IMR-90 (cell line): ENCODE measurements around the gene PLCG2. TPM values are rescaled to one million over a fixed set of nuclear protein-coding genes. Genes with fewer than 3 reads are reported as not detected.

Source experiments
- ATAC-seq: fragments of 200-7000 bp; cut with Tn5 transposase; 2 replicates; pipeline ENCODE4 v1.9.1; 2020; ENCODE audit warnings: low read depth, mild to moderate bottlenecking, moderate library complexity
- BruUV-seq: library from RNA; stranded (reverse); fragments of 400-500 nt; replicated peaks from 2 replicates; lab custom pipeline; 2021; lab: Mats Ljungman, UMichigan
- CTCF ChIA-PET: fragments of 300-600 bp; formaldehyde crosslinking; extraction: SDS; loops from one replicate; lab custom pipeline; 2021; ENCODE audit warnings: antibody characterized with exemption; lab: Yijun Ruan, JAX
- POLR2A ChIA-PET: fragments of 300-600 bp; sonication (Branson Sonifier 250); formaldehyde crosslinking; loops from one replicate; lab custom pipeline; 2022; ENCODE audit warnings: antibody characterized with exemption; ENCODE audit not compliant: unreplicated experiment; lab: Charles Lee
- DNase-seq: peaks from one replicate; pipeline ENCODE4 v3.0.0; 2013
- H2AFZ ChIP-seq: replicated peaks from 2 replicates; pipeline ENCODE3; 2013; ENCODE audit warnings: low read length, mild to moderate bottlenecking; ENCODE audit not compliant: poor library complexity
- H2AK5ac ChIP-seq: 2 replicates; pipeline ENCODE4 v1.6.1; 2013; ENCODE audit warnings: low read depth, low read length, inconsistent platforms
- H2AK9ac ChIP-seq: replicated peaks from 2 replicates; pipeline ENCODE3; 2013; ENCODE audit warnings: mild to moderate bottlenecking, low read depth, low read length, moderate library complexity; ENCODE audit not compliant: poor library complexity
- H2BK120ac ChIP-seq: 2 replicates; pipeline ENCODE4 v1.6.1; 2013; ENCODE audit warnings: low read depth, low read length, inconsistent platforms
- H2BK15ac ChIP-seq: 3 replicates; pipeline ENCODE4 v1.6.1; 2013; ENCODE audit warnings: low read depth, low read length, inconsistent platforms
- H2BK20ac ChIP-seq: 2 replicates; pipeline ENCODE4 v1.6.1; 2013; ENCODE audit warnings: low read depth, mild to moderate bottlenecking, inconsistent platforms, low read length, moderate library complexity
- H2BK5ac ChIP-seq: 2 replicates; pipeline ENCODE4 v1.6.1; 2013; ENCODE audit warnings: mild to moderate bottlenecking, low read depth, low read length, inconsistent platforms; ENCODE audit not compliant: poor library complexity, severe bottlenecking
- H3K14ac ChIP-seq: replicated peaks from 2 replicates; pipeline ENCODE4 v1.6.1; 2013; ENCODE audit warnings: low read depth, low read length, inconsistent platforms
- H3K18ac ChIP-seq: 2 replicates; pipeline ENCODE4 v1.6.1; 2013; ENCODE audit warnings: low read depth, low read length, control low read depth
- H3K23ac ChIP-seq: 2 replicates; pipeline ENCODE4 v1.6.1; 2013; ENCODE audit warnings: low read depth, low read length, inconsistent platforms
- H3K27ac ChIP-seq: 2 replicates; pipeline ENCODE4 v1.5.1; 2013; ENCODE audit warnings: mild to moderate bottlenecking, control low read depth, low read length; ENCODE audit not compliant: insufficient read depth
- H3K27me3 ChIP-seq: 2 replicates; pipeline ENCODE4 v1.6.1; 2013; ENCODE audit warnings: low read length; ENCODE audit not compliant: control insufficient read depth, insufficient read depth
- H3K36me3 ChIP-seq: 2 replicates; pipeline ENCODE4 v1.6.1; 2013; ENCODE audit warnings: low read length, mixed read lengths; ENCODE audit not compliant: control insufficient read depth, insufficient read depth
- H3K4ac ChIP-seq: 2 replicates; pipeline ENCODE4 v1.6.1; 2013; ENCODE audit warnings: low read depth, low read length, inconsistent platforms
- H3K4me1 ChIP-seq: 2 replicates; pipeline ENCODE4 v1.6.1; 2013; ENCODE audit warnings: low read length, mixed read lengths; ENCODE audit not compliant: control insufficient read depth, insufficient read depth
- H3K4me2 ChIP-seq: 2 replicates; pipeline ENCODE4 v1.6.1; 2013; ENCODE audit warnings: low read depth, mild to moderate bottlenecking, control low read depth, low read length, moderate library complexity
- H3K4me3 ChIP-seq: 2 replicates; pipeline ENCODE4 v1.5.1; 2013; ENCODE audit warnings: low read depth, mild to moderate bottlenecking, control low read depth, low read length, moderate library complexity; ENCODE audit not compliant: insufficient read depth
- H3K56ac ChIP-seq: 2 replicates; pipeline ENCODE4 v1.6.1; 2013; ENCODE audit warnings: low read length, inconsistent platforms; ENCODE audit not compliant: insufficient read depth; ENCODE audit errors: extremely low read depth
- H3K79me1 ChIP-seq, 2 experiments: 2 replicates each; pipeline ENCODE4 v1.6.1; 2013; ENCODE audit warnings: low read length in 2 of 2, inconsistent platforms in 1 of 2, low read depth in 1 of 2
- H3K9ac ChIP-seq: 2 replicates; pipeline ENCODE4 v1.6.1; 2013; ENCODE audit warnings: low read depth, low read length, control low read depth
- H3K9me1 ChIP-seq: 2 replicates; pipeline ENCODE4 v1.6.1; 2013; ENCODE audit warnings: low read length, inconsistent platforms; ENCODE audit not compliant: insufficient read depth
- H3K9me3 ChIP-seq: 2 replicates; pipeline ENCODE4 v1.6.1; 2013; ENCODE audit warnings: low read length; ENCODE audit not compliant: control insufficient read depth, insufficient read depth
- H4K20me1 ChIP-seq: 2 replicates; pipeline ENCODE4 v1.6.1; 2013; ENCODE audit warnings: low read length, inconsistent platforms; ENCODE audit not compliant: insufficient read depth
- H4K5ac ChIP-seq: 2 replicates; pipeline ENCODE4 v1.6.1; 2013; ENCODE audit warnings: mild to moderate bottlenecking, low read depth, low read length, control low read depth
- H4K8ac ChIP-seq, 2 experiments: 2 replicates each; pipeline ENCODE4 v1.6.1; 2013; ENCODE audit warnings: low read depth in 2 of 2, low read length in 2 of 2, control low read depth in 1 of 2, inconsistent platforms in 1 of 2
- H4K91ac ChIP-seq: 2 replicates; pipeline ENCODE4 v1.6.1; 2013; ENCODE audit warnings: low read depth, low read length, inconsistent platforms; ENCODE audit not compliant: insufficient read depth
- BHLHE40 ChIP-seq: fragments of 150-350 bp; IDR thresholded peaks from 2 replicates; pipeline ENCODE4 v1.6.1; 2016; ENCODE audit warnings: mild to moderate bottlenecking, low read depth, low read length
- CHD1 ChIP-seq: IDR thresholded peaks from 2 replicates; pipeline ENCODE4 v1.6.1; 2012; ENCODE audit warnings: low read depth, low read length, improper control_type of control experiment
- MAFK ChIP-seq: IDR thresholded peaks from 2 replicates; pipeline ENCODE4 v1.6.1; 2012; ENCODE audit warnings: low read depth, low read length, improper control_type of control experiment
- MAZ ChIP-seq: IDR thresholded peaks from 2 replicates; pipeline ENCODE4 v1.6.1; 2012; ENCODE audit warnings: low read depth, mild to moderate bottlenecking, low read length, improper control_type of control experiment, moderate library complexity, borderline replicate concordance
- MXI1 ChIP-seq: IDR thresholded peaks from 2 replicates; pipeline ENCODE4 v1.6.1; 2012; ENCODE audit warnings: low read depth, mild to moderate bottlenecking, low read length, moderate library complexity, borderline replicate concordance
- RFX5 ChIP-seq: IDR thresholded peaks from 2 replicates; pipeline ENCODE4 v1.8.0; 2012; ENCODE audit warnings: low read depth, mild to moderate bottlenecking, low read length, moderate library complexity
- WGBS, 2 experiments: methylation state at CpG; one replicate each; pipeline versions ENCODE4 v1.1.5 to v1.1.7; 2013; ENCODE audit warnings: missing lambda C conversion rate in 2 of 2; ENCODE audit not compliant: insufficient read length in 1 of 2; ENCODE audit errors: extremely low coverage in 2 of 2; 5-methylcytosine and 5-hydroxymethylcytosine counted together
- dilution Hi-C: fragments of 300-500 bp; cut with HindIII; formaldehyde crosslinking; loops from one replicate; pipeline ENCODE4 v1.14.3; 2018; ENCODE audit warnings: low sequenced_read_pairs; ENCODE audit not compliant: unreplicated experiment
- in situ Hi-C: fragments of 300-500 bp; cut with MboI; formaldehyde crosslinking; loops from 3 replicates; pipeline ENCODE4 v1.14.3; 2019; ENCODE audit warnings: low sequenced_read_pairs, inconsistent platforms, mixed read lengths
- intact Hi-C: fragments of 100-400 bp; cut with micrococcal nuclease; formaldehyde crosslinking; loops from 2 replicates; pipeline ENCODE4 v1.10.0; 2022
- polyA plus RNA-seq, 3 experiments: library from polyadenylated mRNA; depleted of rRNA; stranded (reverse); fragments of >200 nt; gene quantifications; 2 replicates each; pipeline ENCODE4 v1.2.3, GENCODE V29; 2012; ENCODE audit warnings: low replicate concordance in 1 of 3
- total RNA-seq: library from RNA; depleted of rRNA; stranded (reverse); fragments of >200 nt; gene quantifications from 2 replicates; pipeline ENCODE4 v1.2.3, GENCODE V29; 2012
- TF ChIP-seq, protein P1 (sequence below): fragments of 150-350 bp; IDR thresholded peaks from 2 replicates; pipeline ENCODE4 v1.6.1; 2016; ENCODE audit warnings: low read depth, mild to moderate bottlenecking, low read length, moderate library complexity, borderline replicate concordance
- TF ChIP-seq, protein P2 (sequence below): conservative IDR thresholded peaks from 2 replicates; pipeline ENCODE4 v1.5.1; 2012; ENCODE audit warnings: mild to moderate bottlenecking, low read depth, low read length, improper control_type of control experiment
- TF ChIP-seq, protein P3 (sequence below): fragments of 150-350 bp; IDR thresholded peaks from 2 replicates; pipeline ENCODE4 v1.6.1; 2017; ENCODE audit warnings: mild to moderate bottlenecking, antibody characterized with exemption, low read length, low read depth

Gene PLCG2
- total and polyA plus RNA-seq, 2 of the 4 experiments (the other 2 are of a cell fraction) = 0.14 to 0.18 TPM

DNA sequence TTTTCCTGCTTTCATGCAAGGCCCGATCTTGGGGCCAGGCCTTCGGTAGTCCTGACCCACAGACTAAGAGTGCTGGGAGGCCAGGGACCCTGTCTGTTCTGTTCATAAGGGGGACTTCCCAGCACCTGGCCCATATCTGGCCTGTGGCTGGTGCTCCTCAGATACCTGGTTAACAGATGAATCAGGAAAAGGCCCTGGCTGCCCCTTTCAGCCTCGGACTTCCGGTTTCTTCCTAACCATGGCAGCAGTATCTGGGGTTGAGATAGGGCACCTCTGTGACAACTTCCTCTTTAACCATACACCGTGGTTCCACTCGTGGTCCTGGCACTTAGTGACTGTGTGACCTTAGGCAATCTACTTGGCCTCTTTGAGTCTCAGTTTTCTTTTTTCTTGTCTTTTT lies 18.4 kb downstream of the PLCG2 start:
- no peaks in the 10 kb centered on the region for H3K9me1 ChIP-seq
- no peak overlapping the region for H2AK5ac ChIP-seq
- H2AFZ ChIP-seq = peak overlapping the region; percentile 48
- H2AK9ac ChIP-seq = no peak overlapping the region
- no peak overlapping the region for H2BK5ac ChIP-seq
- in situ Hi-C loops = no loop called here
- no peaks in the 10 kb centered on the region for H3K79me1 ChIP-seq
- BruUV-seq = no TSS peak
- no peak overlapping the region for H2BK15ac ChIP-seq
- peaks cover 2% of the 10 kb centered on the region; the same call in 1 of the 2 replicates for H3K27me3 ChIP-seq
- ChIA-PET CTCF (no interaction called here), POLR2A (no interaction called here)
- no peak overlapping the region for H3K4me3 ChIP-seq
- H4K20me1 ChIP-seq = no peaks in the 10 kb centered on the region
- DNase-seq (no peak), ATAC-seq (no peak)
- intact Hi-C loops = no loop called here
- WGBS, 2 experiments = 100% methylated on average over 2 of the region's 6 CpGs; no CpG with 5 or more reads in 1 of the 2 experiments
- H3K18ac ChIP-seq = no peak overlapping the region
- H2BK120ac ChIP-seq = no peak overlapping the region
- no peak overlapping the region for H3K27ac ChIP-seq
- dilution Hi-C loops = no loop called here
- H3K4me2 ChIP-seq = no peak overlapping the region
- no peak overlapping the region for H3K9ac ChIP-seq
- no peaks in the 10 kb centered on the region for H3K4me1 ChIP-seq
- H3K9me3 ChIP-seq = no peaks in the 10 kb centered on the region
- no peak overlapping the region for H3K23ac ChIP-seq
- no peak overlapping the region for H3K56ac ChIP-seq
- no peak overlapping the region for H4K91ac ChIP-seq
- no peak overlapping the region for H3K14ac ChIP-seq
- no peaks in the 10 kb centered on the region for H3K36me3 ChIP-seq
- no peak overlapping the region for H4K5ac ChIP-seq
- H4K8ac ChIP-seq = no peak overlapping the region
- H2BK20ac ChIP-seq = no peak overlapping the region
- no peak overlapping the region for H3K4ac ChIP-seq
- TF ChIP-seq, protein P1, sequence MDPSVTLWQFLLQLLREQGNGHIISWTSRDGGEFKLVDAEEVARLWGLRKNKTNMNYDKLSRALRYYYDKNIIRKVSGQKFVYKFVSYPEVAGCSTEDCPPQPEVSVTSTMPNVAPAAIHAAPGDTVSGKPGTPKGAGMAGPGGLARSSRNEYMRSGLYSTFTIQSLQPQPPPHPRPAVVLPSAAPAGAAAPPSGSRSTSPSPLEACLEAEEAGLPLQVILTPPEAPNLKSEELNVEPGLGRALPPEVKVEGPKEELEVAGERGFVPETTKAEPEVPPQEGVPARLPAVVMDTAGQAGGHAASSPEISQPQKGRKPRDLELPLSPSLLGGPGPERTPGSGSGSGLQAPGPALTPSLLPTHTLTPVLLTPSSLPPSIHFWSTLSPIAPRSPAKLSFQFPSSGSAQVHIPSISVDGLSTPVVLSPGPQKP = no peak
- TF ChIP-seq, protein P2, sequence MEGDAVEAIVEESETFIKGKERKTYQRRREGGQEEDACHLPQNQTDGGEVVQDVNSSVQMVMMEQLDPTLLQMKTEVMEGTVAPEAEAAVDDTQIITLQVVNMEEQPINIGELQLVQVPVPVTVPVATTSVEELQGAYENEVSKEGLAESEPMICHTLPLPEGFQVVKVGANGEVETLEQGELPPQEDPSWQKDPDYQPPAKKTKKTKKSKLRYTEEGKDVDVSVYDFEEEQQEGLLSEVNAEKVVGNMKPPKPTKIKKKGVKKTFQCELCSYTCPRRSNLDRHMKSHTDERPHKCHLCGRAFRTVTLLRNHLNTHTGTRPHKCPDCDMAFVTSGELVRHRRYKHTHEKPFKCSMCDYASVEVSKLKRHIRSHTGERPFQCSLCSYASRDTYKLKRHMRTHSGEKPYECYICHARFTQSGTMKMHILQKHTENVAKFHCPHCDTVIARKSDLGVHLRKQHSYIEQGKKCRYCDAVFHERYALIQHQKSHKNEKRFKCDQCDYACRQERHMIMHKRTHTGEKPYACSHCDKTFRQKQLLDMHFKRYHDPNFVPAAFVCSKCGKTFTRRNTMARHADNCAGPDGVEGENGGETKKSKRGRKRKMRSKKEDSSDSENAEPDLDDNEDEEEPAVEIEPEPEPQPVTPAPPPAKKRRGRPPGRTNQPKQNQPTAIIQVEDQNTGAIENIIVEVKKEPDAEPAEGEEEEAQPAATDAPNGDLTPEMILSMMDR = no peak
- no peak for TF ChIP-seq MAFK
- TF ChIP-seq, protein P3, sequence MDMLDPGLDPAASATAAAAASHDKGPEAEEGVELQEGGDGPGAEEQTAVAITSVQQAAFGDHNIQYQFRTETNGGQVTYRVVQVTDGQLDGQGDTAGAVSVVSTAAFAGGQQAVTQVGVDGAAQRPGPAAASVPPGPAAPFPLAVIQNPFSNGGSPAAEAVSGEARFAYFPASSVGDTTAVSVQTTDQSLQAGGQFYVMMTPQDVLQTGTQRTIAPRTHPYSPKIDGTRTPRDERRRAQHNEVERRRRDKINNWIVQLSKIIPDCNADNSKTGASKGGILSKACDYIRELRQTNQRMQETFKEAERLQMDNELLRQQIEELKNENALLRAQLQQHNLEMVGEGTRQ = no peak
- no peak for TF ChIP-seq MAZ
- no peak for TF ChIP-seq BHLHE40
- no peak for TF ChIP-seq CHD1
- TF ChIP-seq RFX5 = no peak
- TF ChIP-seq MXI1 = no peak
